Stimulated activated naive CD8-positive, alpha-beta T cell treated with anti-CD3 and anti-CD28 coated beads, Interleukin-15, Interleukin-2, amounts not matched to agents 100 U/mL and 50 U/mL, for 24 hours (primary cell): Measurements from ENCODE around the gene GMPR.
"Not testable (repeated sequence)": the region's sequence is repeated elsewhere in the genome, so short reads cannot be mapped to it uniquely, and the experiment has no call there.

Experiments
- ATAC-seq: fragments of 150-1000 bp; cut with Tn5 transposase; one replicate; pipeline ENCODE4 v1.10.0; 2021
- DNase-seq: peaks from one replicate; pipeline ENCODE4 v3.0.0; 2021

The GMPR gene

DNA sequence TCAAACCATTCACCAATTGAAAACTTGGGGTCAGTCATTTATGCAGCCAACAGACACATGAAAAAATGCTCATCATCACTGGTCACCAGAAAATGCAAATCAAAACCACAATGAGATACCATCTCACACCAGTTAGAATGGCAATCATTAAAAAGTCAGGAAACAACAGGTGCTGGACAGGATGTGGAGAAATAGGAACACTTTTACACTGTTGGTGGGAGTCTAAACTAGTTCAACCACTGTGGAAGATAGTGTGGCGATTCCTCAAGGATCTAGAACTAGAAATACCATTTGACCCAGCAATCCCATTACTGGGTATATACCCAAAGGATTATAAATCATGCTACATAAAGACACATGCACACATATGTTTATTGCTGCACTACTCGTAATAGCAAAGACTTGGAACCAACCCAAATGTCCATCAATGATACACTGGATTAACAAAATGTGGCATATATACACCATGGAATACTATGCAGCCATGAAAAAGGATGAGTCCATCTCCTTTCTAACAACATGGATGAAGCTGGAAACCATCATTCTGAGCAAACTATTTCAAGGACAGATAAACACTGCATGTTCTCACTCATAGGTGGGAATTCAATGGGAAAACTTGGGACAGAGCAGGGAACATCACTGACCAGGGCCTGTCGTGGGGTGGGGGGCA lies 13.2 kb upstream of the GMPR start:
- not testable (repeated sequence) for DNase-seq, ATAC-seq

DNA sequence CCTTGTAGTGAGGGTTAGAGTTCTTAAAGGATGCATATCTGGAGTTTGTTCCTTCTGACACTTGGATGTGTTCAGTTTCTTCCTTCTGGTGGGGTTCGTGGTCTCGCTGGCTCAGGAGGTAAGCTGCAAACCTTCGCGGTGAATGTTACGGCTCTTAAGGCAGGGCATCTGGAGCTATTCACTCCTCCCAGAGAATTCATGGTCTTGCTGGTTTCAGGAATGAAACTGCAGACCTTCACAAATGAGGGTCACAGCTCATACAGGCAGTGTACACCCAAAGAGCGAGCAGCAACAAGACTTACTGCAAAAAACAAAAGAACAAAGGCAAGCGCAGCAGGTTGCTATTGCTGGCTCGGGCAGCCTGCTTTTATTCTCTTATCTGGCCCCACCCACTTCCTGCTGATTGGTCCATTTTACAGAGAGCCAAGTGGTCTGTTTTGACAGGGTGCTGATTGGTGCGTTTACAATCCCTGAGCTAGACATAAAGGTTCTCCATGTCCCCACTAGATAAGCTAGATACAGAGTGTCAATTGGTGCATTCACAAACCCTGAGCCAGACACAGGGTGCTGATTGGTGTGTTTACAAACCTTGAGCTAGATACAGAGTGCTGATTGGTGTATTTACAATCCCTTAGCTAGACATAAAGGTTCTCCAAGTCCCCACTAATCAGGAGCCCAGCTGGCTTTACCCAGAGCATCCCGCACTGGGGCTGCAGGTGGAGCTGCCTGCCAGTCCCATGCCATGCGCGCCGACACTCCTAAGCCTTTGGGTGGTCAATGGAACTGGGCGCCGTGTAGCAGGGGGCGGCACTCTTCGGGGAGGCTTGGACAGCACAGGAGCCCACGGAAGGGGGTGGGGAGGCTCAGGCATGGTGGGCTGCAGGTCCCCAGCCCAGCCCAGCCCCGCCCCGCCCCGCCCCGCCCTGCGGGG lies 12.0 kb upstream of the GMPR start:
- ATAC-seq: not testable (repeated sequence)

DNA sequence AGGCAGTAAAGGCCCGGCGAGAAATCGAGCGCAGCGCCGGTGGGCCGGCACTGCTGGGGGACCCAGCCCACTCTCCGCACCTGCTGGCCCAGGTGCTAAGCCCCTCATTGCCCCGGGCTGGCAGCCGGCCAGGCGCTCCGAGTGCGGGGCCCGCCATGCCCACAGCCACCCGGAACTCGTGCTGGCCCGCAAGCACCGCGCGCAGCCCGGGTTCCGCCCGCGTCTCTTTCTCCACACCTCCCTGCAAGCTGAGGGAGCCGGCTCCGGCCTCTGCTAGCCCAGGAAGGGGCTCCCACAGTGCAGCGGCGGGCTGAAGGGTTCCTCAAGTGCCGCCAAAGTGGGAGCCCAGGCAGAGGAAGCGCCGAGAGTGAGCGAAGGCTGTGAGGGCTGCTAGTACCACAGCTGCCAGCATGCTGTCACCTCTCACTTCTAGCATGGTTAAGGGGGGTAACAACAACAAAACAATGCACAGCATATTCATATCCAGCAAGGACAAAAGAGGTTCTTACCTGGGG lies 11.3 kb upstream of the GMPR start:
- DNase-seq (no peak), ATAC-seq (no peak)

More for the DNA sequence above, 12.0 kb upstream of the GMPR start:
- not testable (repeated sequence) for DNase-seq

DNA sequence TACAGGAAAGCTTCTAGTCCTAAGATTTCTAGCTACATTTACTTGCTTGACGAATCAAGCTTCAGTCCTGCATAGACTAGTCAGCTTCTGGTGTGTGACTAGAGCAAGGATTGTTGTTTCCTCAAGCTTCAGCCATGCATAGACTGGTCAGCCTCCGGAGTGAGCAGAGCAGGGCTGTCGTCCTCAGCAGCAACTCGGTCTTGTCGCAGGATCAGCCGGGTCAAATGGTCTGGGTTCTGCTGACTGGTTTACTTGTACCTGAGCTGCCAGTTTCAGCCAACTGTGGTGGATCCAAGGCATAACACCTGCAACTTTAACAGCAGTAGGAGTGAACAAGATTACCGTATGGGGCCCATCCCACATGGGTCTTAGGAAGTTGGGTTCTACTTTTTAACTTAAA lies 10.8 kb upstream of the GMPR start:
- no peak for DNase-seq
- ATAC-seq: no peak

DNA sequence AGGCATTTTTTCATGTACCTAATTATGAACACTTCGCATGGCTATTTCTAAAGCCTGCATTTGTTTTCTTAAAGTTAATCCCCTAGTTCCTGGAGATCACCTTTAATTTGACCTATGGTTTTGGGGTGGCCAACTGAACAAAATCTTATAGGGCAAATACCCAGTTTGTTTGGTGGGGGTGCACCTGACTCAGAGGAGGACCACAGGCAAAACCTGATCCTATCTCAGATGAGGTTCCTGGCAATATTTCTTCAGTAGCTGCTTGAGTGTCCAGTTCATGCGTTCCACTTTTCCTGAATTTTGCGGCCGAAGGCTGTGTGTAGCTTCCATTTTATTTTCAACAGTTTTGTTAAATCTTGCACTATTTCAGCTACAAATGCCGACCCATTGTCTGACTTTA lies 10.3 kb upstream of the GMPR start:
- ATAC-seq (no peak), DNase-seq (no peak)

DNA sequence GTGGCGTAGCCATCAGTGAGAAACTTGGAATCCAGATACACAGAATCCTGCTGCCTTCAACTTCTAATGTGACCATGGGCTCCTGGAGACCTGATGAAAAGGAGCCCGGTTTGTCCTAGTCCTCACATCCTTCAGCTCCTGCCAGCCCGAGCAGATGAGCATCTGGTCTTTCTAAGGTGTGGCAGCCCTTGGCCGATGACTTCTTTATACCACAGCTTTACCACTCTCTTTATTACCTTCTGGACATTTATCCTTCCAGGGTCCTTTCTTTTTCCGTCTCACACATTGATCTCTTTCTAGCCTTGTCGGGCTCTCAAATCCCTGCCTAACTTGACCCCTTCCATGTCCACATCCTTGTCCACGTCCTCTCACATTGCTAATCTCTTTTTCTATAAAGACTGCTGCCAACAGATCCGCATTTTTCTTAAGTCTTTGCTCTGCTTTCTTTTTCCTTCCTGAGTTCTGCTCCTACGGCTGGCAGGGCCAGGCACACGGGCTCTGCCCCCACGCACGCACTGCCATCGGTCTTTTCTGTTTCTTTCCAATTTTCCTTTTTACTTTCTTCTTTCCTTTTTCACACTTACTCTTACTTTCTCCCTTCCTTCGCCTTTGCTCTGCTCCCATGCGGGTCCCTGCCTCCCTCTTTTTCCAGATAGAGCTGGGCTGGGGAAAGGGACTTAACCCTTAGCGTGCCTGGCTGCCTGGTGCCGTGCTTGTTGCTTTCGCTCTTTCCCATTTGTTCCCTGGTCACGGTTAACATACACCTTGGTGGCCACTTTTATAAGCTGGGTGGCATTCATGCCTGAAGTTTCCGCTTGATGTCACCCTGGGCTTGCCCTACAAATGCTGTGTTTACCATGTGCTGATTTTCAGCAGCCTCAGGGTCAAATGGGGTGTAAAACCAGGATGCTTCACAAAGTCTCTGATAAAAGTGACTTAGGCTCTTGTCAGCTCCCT lies 9.4 kb upstream of the GMPR start:
- ATAC-seq (no peak), DNase-seq (no peak)

DNA sequence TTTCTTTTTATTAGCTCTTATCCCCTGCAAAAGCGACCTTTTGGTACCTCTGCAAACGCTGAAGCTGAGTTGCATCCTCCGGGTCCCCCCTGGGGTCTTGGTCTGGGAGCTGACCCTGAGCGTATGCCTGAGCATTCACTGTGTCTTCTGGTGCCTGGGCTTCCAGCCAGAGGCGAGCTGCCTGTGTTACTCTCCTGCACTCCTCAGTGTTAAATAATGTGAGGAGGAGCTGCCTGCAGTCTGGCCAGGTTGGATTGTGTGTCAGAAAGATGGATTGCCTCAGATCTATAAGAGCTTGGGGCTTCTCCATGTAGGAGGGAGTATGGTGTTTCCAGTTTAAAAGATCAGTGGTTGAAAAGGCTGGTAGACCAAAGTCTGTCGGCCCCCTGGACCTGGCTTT lies 8.7 kb upstream of the GMPR start:
- DNase-seq: no peak
- no peak for ATAC-seq

DNA sequence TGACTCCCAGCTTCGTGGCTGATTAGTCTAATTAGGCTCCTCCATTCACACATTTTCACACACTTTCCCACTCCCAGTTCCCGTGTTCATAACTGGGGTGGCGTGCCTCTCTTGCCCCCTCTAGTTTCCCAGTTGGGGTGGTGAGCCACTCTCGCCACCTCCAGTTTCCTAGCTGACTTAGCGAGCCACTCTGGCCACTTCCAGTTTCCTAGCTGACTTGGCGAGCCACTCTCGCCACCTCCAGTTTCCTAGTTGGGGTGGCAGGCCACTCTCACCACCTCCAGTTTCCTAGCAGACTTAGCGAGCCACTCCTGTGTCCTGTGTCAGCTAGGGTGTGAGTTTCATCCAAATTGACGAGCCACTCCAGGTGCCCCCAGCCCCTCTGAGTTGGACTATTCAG lies 7.4 kb upstream of the GMPR start:
- DNase-seq: no peak
- no peak for ATAC-seq

DNA sequence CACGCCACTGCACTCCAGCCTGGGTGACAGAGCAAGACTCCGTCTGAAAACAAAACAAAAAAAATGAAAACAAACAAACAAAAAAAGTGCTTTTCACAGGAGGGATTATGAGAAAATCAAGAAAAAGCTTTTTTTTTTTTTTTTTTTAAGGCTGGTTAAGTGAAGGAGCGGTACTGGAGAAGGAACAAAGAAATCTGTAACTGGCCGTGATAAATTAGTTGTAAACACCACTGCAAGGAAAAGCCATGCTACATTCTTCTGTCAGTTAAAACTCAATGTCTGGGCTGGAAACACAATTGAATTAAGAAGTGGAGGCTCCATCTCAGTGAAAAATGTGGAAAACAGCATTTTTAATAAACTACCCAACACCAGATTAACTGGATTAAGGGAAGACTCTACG lies 6.3 kb upstream of the GMPR start:
- DNase-seq: no peak

DNA sequence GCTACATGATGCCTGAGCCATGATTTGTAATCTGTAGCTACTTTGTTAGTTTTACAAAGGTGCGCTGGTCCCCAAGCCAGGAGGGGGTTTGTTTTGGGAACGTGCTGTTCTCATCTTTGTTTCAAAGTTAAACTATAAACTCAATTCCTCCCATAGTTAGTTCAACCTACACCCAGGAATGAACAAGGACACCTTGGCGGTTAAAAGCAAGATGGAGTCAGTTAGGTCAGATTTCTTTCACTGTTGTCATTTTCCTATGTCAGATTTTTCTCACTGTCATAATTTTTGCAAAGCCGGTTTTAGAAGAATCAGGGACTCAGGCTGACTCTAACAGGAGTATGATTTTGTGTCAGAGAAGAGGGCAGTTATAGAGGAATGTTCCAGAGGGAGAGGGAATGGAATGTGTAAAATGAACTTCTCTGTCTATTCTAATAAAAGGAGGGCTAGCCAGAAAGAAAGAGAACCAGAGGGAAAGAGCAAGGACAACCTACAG lies 2.3 kb upstream of the GMPR start:
- ATAC-seq (no peak), DNase-seq (no peak)

More for the DNA sequence above, 6.3 kb upstream of the GMPR start:
- ATAC-seq: no peak

DNA sequence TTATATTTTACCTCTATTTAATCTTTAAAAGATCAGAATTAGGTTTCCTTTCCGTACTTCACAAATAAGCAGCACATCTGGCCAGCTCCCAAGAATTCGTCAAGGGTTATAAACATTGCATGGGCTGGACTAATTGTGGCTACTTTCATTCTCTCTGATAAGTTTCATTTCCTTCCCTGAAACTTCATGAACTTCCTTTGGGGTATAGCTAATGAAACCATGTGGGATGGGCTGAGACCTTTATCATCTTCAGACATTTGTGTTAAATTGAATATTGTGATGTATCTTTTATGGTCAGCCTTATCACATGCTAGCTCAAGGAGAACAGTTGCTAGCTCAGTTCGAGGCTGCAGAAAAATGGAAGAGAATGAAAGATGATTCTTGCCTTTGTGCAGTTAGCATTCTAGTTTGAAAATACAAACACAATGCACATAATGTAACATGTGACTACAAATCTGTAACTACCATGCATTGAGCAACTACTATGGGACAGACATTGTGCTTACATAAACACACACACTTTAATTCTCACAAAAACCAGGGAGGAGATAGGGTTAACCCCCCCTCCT lies 1.7 kb upstream of the GMPR start:
- no peak for ATAC-seq
- DNase-seq: no peak

DNA sequence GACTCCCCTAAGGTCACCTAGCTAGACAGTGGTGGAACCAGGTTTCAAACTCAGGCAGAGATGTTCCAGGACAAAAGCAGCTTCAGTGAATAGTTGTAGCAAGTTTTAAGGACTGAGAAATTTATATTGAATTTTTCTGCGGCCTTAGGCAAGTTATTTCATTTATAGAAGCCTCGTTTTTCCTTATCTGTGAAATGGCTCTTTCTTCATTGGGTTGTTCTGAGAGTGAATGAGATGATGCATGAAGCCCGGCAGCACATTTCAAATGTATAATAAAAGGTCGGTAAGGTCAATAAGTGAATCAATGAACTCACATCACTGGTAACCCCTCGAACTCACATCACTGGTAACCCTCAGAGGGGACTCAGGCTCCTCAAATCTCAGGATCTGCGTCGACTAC lies 1.1 kb upstream of the GMPR start:
- no peak for ATAC-seq
- no peak for DNase-seq

DNA sequence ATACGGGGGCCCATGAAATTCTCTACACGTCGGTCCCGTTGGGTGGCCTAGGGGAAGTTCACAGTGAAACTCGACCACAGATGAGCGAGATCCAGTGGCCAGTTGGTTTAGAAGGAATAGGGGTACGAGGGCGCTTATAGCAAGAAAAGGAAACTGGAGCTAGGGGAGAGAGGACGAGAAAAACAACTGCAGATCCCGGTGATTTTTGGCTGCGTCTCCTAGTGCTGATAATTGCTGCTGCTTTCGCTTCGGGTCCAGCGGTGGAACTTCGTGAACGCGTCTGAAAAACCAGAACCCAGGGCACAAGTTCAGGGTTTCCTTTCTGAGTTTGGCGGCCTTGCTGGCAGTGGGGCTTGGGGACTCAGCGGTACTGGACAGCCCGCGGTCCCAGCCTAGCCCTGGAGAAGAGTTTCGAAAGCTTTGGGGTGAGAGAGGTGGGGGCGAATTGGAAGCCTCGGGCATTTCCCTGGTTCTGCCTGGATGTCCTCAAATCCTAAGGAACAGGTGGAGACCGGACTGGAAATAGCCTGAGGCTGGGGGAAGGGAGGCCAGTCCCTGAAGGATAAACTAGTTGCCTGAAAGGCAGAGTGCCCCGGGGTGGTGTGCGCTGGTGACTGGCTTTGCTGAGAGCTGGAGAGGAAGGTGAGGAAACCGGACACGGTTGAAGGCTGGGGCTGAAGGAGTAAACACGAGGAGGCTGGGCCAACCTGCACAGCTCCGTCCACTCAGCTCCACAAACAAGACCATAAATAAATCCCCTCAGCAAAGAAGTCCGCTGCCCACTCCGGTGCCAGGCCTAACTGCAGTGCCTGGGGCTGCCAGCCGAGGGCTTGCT lies 793 bp downstream of the GMPR start:
- ATAC-seq (no peak), DNase-seq (peak; percentile 28)

DNA sequence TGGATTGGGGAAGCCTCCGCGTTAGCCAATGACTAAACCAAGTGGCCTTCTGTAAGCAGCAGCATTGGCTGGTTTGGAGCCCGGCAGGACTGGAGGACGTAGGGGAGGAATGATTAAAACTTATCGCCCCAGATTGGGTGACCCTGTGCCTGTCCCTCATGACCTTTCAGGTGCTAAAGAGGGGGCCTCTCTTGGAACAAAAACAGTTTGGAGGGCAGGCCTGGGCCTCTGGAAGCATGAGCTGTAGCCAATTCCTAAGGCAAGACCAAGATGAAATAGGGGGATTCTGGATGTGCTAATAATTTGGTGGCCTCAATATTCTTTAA lies 1.4 kb downstream of the GMPR start:
- no peak for DNase-seq
- no peak for ATAC-seq

DNA sequence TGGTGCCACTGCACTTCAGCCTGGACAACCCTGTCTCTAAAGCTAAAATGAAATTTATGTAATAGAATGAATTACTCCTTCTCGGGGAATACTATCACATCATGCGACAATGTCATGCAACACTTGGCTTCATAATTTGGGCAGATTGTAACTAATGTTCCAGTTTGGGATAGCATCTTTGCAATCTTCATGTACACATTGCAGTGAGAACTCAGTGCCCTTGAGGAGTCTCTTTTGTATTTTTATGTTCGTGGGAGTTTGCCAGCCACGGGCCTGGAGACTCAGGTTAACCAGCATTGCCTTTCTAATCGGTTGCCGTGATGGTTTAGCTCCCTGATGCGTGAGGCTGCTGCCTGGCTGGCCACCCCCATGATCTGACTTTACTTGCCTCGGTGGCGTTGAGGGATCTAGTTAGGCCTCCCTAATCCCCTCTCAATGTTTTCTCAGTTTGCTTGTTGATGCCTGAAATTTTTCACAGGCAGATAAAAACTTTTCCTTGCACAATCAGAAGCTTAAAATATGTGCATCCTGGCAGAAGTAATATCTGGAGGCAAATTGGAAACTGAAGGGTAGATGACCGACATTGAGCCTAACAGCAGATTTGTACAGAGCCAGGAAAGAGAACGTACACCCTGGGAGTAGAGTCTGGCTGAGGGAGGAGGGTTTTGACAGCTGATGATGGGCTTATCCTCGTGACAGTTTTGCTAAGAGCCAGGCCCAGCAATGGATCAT lies 2.4 kb downstream of the GMPR start:
- no peak for ATAC-seq
- DNase-seq: no peak

DNA sequence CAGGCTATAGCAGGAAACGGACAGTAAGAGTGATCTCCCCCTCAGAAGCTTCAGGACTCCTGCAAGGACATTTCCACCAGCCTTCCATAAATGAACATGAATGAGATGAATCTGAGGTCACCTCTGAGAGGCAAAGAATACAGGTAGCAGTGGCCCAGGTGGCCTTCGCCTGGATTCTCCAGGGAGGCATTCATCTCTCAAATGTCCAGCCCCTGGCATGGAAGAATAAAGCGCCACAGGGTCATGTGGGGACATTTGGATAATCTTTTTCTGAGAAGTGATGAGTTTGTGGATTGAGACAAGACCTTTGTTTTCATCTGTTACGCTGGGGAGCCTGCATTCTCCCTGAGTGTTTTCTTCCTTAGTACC lies 2.9 kb downstream of the GMPR start:
- DNase-seq: no peak
- no peak for ATAC-seq

DNA sequence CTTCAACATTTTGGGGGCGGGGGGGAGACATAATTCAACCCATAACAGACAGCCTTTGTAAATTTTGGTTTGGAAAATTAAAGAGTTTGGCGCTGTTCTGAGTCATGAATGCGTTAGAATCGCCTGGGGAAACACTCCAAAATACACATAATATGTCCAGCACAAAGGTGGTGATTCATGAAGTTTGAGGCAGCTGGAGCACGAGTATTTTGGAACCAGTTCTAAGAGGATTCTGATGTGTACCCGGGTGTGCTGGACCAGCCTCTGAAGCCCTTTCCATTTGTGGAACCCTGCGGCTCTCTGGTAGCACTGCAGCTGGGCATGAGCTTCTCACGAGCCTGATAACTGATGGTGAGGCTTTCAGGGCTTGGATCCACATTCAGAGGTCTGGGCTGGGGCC lies 4.7 kb downstream of the GMPR start:
- ATAC-seq: no peak
- no peak for DNase-seq

DNA sequence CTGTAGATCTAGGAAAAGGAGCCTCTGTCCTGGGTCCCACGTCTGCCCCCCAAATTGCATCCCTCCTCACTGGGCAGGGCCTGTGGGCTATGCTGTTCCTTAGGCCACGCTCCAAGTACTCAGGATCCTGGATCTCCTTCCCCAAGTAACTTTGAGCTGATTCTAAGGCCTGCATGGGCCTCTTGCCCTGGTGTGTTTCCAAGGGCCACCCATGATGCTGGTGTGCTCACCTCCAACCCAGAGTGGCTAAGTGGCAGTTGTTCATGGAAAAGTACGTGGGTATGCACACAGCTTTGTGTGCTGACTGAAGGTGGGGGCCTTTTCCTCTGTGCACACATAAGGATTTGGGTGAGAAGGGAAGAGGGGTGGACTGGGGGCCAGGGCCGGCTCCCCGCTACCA lies 5.3 kb downstream of the GMPR start:
- DNase-seq (no peak), ATAC-seq (no peak)

DNA sequence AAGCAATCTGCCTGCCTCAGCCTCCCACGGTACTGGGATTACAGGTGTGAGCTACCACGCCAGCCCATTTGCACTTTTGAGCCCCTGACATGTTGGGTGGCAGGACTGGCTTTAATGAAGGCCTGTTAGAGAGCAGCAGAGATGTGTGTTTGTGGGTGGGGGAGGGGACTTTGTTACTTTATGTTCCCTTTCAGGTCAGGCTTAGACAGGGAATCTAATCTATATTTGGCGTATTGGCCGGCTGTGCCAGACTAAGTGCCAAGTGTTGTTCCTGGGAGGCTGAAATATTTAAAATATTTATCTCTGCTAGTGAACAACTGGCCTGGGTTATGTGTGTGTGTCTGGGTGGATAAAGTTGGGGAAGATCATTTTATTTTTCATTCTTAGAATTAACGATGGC lies 6.1 kb downstream of the GMPR start:
- DNase-seq (no peak), ATAC-seq (no peak)

DNA sequence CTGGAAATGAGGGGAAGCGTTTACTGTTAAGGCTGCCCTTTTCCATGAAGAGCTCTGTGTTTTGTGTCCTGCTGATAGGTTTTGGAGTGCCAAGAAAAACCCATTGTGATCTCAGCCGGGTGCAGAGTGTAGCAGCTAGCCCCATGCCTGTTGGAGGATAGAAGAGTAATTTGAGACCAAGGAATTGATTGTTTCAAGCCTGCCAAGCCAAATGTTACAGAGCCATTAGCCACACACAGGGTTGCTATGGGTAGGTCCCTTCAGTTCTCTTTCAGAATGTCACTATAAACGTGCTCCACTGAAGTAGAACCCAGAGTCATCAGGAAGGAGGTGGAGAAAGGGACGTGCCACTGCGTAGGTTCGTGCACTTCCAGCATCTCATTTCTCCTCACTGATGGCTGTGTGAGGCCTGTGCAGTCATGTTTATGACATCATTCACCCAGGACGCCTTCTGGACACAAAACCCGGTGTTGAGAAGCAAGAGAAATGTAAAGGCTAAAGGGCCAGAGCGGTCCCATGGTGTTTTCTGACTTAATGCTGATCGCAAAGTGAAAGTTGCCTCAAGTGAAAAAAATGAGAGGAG lies 6.6 kb downstream of the GMPR start:
- no peak for ATAC-seq

More for the DNA sequence above, 6.6 kb downstream of the GMPR start:
- no peak for DNase-seq
